Tibial nerve (tissue), 3 donors: Measurements from ENCODE around the gene KSR1.

Experiments used
- CTCF ChIP-seq, 5 experiments: fragments of 200-600 bp in 3 of 5; fragments of 450-650 bp in 2 of 5; sonication (generic) in 3 of 5; IDR thresholded peaks; one replicate each; pipeline ENCODE4 v1.5.1; 2016 to 2019; ENCODE audit warnings: antibody characterized with exemption in 5 of 5, mild to moderate bottlenecking in 3 of 5, moderate library complexity in 2 of 5
- POLR2A ChIP-seq, 2 donors: fragments of 450-650 bp; IDR thresholded peaks; one replicate each; pipeline ENCODE4 v1.6.1; 2017; ENCODE audit warnings: antibody characterized with exemption in 2 of 2, mild to moderate bottlenecking in 2 of 2, moderate library complexity in 2 of 2

GRCh38 chr17:27473190-27473747, 17.0 kb downstream of the KSR1 start:
- TF ChIP-seq CTCF (IDR thresholded peaks at IDR 0.05) (no peak), POLR2A (IDR thresholded peaks at IDR 0.05) (no peak)
